ENCODE results near the gene PCDHB8.
A peak's percentile ranks its signal among the peaks of the same experiment; 100 is the strongest.

DNA sequence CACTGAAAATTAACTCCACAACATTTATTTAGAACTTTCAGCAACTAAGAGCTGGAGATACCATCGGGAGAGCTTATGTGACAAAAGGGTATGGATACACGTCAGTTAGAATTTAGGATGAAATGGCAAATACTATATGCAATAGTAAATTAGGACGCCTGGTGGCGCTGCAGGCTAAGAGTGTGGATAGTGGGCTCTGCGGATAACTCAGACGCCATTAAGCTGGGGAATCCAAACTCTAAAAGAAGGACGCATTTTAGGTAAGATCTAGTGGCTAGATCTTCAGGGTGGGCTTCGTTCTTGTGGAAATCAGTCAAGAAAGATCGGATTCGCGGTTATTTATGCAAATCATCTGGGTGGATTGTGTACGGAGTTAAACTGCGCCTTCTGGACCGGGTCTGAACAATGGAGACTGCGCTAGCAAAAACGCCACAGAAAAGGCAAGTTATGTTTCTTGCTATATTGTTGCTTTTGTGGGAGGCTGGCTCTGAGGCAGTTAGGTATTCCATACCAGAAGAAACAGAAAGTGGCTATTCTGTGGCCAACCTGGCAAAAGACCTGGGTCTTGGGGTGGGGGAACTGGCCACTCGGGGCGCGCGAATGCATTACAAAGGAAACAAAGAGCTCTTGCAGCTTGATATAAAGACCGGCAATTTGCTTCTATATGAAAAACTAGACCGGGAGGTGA is 42.4 kb upstream of the PCDHB8 start, which contains the start of gene PCDHB5:
- TF ChIP-seq, protein P1, sequence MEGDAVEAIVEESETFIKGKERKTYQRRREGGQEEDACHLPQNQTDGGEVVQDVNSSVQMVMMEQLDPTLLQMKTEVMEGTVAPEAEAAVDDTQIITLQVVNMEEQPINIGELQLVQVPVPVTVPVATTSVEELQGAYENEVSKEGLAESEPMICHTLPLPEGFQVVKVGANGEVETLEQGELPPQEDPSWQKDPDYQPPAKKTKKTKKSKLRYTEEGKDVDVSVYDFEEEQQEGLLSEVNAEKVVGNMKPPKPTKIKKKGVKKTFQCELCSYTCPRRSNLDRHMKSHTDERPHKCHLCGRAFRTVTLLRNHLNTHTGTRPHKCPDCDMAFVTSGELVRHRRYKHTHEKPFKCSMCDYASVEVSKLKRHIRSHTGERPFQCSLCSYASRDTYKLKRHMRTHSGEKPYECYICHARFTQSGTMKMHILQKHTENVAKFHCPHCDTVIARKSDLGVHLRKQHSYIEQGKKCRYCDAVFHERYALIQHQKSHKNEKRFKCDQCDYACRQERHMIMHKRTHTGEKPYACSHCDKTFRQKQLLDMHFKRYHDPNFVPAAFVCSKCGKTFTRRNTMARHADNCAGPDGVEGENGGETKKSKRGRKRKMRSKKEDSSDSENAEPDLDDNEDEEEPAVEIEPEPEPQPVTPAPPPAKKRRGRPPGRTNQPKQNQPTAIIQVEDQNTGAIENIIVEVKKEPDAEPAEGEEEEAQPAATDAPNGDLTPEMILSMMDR (IDR thresholded peaks at IDR 0.05), result peak; percentile 75
- TF ChIP-seq ZFX (IDR thresholded peaks at IDR 0.05; ENCODE audit: borderline replicate concordance), result no peak
